ENCODE measurements around the gene SRCIN1.

SRCIN1 gene

GRCh38 chr17:38560503-38561318 is 45.0 kb downstream of the SRCIN1 start:
- no peak for DNase-seq

- DNase-seq, result no peak
These were observed 45.9 kb downstream of the SRCIN1 start for GRCh38 chr17:38559880-38560230.

- peak; percentile 78 for DNase-seq
These were observed 46.5 kb downstream of the SRCIN1 start for GRCh38 chr17:38559051-38559879.

- no peak for DNase-seq
These were observed 47.1 kb downstream of the SRCIN1 start for GRCh38 chr17:38558728-38559050.

- DNase-seq, result peak; percentile 93
These were observed 47.7 kb downstream of the SRCIN1 start for GRCh38 chr17:38557836-38558727.

GRCh38 chr17:38557396-38557795 is 48.4 kb downstream of the SRCIN1 start:
- DNase-seq, result no peak

GRCh38 chr17:38556239-38556638 is 49.5 kb downstream of the SRCIN1 start:
- peak; percentile 27 for DNase-seq

GRCh38 chr17:38554430-38555350 is 51.1 kb downstream of the SRCIN1 start:
- peak; percentile 24 for DNase-seq

- DNase-seq, result no peak
These were observed 53.4 kb downstream of the SRCIN1 start for GRCh38 chr17:38552343-38552742.

GRCh38 chr17:38551121-38551520 is 54.6 kb downstream of the SRCIN1 start:
- no peak for DNase-seq

- no peak for DNase-seq
These were observed 55.1 kb downstream of the SRCIN1 start for GRCh38 chr17:38550661-38551060.

GRCh38 chr17:38549285-38549684 is 56.5 kb downstream of the SRCIN1 start:
- no peak for DNase-seq

GRCh38 chr17:38547444-38547843 is 58.3 kb downstream of the SRCIN1 start:
- peak; percentile 35 for DNase-seq

GRCh38 chr17:38546396-38546795 is 59.4 kb downstream of the SRCIN1 start:
- no peak for DNase-seq

GRCh38 chr17:38545531-38546225 is 60.1 kb downstream of the SRCIN1 start:
- no peak for DNase-seq

GRCh38 chr17:38544839-38545209 is 60.9 kb downstream of the SRCIN1 start:
- DNase-seq, result no peak

- no peak for DNase-seq
These were observed 61.4 kb downstream of the SRCIN1 start for GRCh38 chr17:38544175-38544838.

GRCh38 chr17:38543403-38544174 is 62.2 kb downstream of the SRCIN1 start:
- no peak for DNase-seq

GRCh38 chr17:38542286-38542685 is 63.5 kb downstream of the SRCIN1 start:
- DNase-seq, result no peak

GRCh38 chr17:38541281-38541680 is 64.5 kb downstream of the SRCIN1 start:
- no peak for DNase-seq

Measured in GDM1 (cell line).